ENCODE measurements around the gene CD84.

Gene CD84

DNA sequence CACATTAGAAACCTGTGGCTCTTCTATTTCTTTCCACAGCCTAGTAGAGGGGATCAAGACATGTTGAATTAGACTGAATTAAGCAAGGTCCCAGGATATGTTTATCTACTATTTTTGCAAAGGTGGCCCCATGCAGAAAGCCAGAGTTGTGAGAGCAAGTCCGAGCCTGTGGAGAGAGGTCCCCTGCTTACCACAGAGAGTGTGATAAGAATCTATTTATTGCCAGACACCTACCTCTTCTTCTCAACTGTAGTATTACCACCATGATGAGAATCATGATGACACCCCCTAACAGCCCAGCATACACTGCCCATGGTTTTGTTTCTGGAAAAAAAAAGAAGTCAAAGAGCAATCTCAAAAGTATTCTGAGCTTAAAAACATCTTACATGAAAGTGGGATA lies 44.6 kb upstream of the CD84 start:
- Histone ChIP-seq H3K9ac (peak overlapping the region in 5 of 11 experiments; percentile 38 to 70 (median 66); a peak in 10 of 22 replicates), H3K36me3 (peaks cover 14 to 74% (median 25%) of the 10 kb centered on the region in 11 experiments; a peak in 19 of 22 replicates), H3K9me3 (replicated peaks in 1 of 11) (peaks cover 7 to 15% (median 10%) of the 10 kb centered on the region in 11 experiments; a peak in 18 of 22 replicates), H3K4me1 (peaks cover 75 to 94% (median 77%) of the 10 kb centered on the region in 10 experiments), H3K4me2 (peak overlapping the region; percentile 66 to 95 (median 86)), H3K4me3 (peak overlapping the region in 4 of 10 experiments; percentile 27 to 52 (median 32); a peak in 9 of 20 replicates), H4K20me1 (no peaks in the 10 kb centered on the region), H3K27me3 (no peaks in the 10 kb centered on the region), H3K27ac (peak overlapping the region in 8 of 11 experiments; percentile 61 to 79 (median 70); a peak in 16 of 22 replicates)
- TF ChIP-seq Cebpa-rat (IDR thresholded peaks at IDR 0.05): no peak

- TF ChIP-seq Cebpa-rat (IDR thresholded peaks at IDR 0.05): no peak
- peaks cover 18 to 74% (median 31%) of the 10 kb centered on the region in 11 experiments; a peak in 19 of 22 replicates for H3K36me3 ChIP-seq
- peak overlapping the region in 2 of 10 experiments; percentile 32 to 52; a peak in 5 of 20 replicates for H3K4me3 ChIP-seq
- peak overlapping the region in 6 of 11 experiments; percentile 65 to 79 (median 74); a peak in 12 of 22 replicates for H3K27ac ChIP-seq
- H4K20me1 ChIP-seq: no peaks in the 10 kb centered on the region
- H3K4me2 ChIP-seq: peak overlapping the region; percentile 66 to 95 (median 86); a peak in 21 of 22 replicates
- H3K9me3 ChIP-seq (replicated peaks in 1 of 11): peaks cover 10 to 19% (median 14%) of the 10 kb centered on the region in 11 experiments; a peak in 18 of 22 replicates
- no peaks in the 10 kb centered on the region for H3K27me3 ChIP-seq
- peak overlapping the region in 4 of 11 experiments; percentile 64 to 70 (median 66); a peak in 7 of 22 replicates for H3K9ac ChIP-seq
- peaks cover 69 to 94% (median 72%) of the 10 kb centered on the region in 10 experiments for H3K4me1 ChIP-seq
Observed at GRCh38 chr1:160623227-160623633, 43.9 kb upstream of the CD84 start.

GRCh38 chr1:160622501-160623226 lies 43.4 kb upstream of the CD84 start:
- peak overlapping the region in 10 of 11 experiments; percentile 66 to 94 (median 86); a peak in 19 of 22 replicates for H3K4me2 ChIP-seq
- H3K4me3 ChIP-seq: peak overlapping the region in 1 of 10 experiments; percentile 32; a peak in 1 of 20 replicates
- TF ChIP-seq Cebpa-rat (IDR thresholded peaks at IDR 0.05): no peak
- no peaks in the 10 kb centered on the region for H3K27me3 ChIP-seq
- H3K4me1 ChIP-seq: peaks cover 67 to 94% (median 72%) of the 10 kb centered on the region in 10 experiments
- peaks cover 18 to 74% (median 32%) of the 10 kb centered on the region in 11 experiments; a peak in 19 of 22 replicates for H3K36me3 ChIP-seq
- H3K9ac ChIP-seq: peak overlapping the region in 1 of 11 experiments; percentile 66; a peak in 2 of 22 replicates
- H4K20me1 ChIP-seq: no peaks in the 10 kb centered on the region
- peak overlapping the region in 5 of 11 experiments; percentile 65 to 79 (median 75); a peak in 7 of 22 replicates for H3K27ac ChIP-seq
- peaks cover 10 to 19% (median 14%) of the 10 kb centered on the region in 11 experiments; a peak in 18 of 22 replicates for H3K9me3 ChIP-seq (replicated peaks in 1 of 11)

- Histone ChIP-seq H3K4me1 (peaks cover 61 to 88% (median 68%) of the 10 kb centered on the region in 10 experiments), H3K4me3 (no peak overlapping the region), H3K9me3 (replicated peaks in 1 of 11) (peaks cover 10 to 19% (median 14%) of the 10 kb centered on the region in 11 experiments; a peak in 18 of 22 replicates), H3K4me2 (peak overlapping the region; percentile 17 to 94 (median 66); a peak in 20 of 22 replicates), H3K27ac (peak overlapping the region in 3 of 11 experiments; percentile 7 to 79 (median 20); a peak in 3 of 22 replicates), H3K9ac (no peak overlapping the region), H3K36me3 (peaks cover 18 to 73% (median 33%) of the 10 kb centered on the region in 11 experiments; a peak in 19 of 22 replicates), H3K27me3 (no peaks in the 10 kb centered on the region), H4K20me1 (no peaks in the 10 kb centered on the region)
- TF ChIP-seq Cebpa-rat (IDR thresholded peaks at IDR 0.05): no peak
Observed at GRCh38 chr1:160621633-160622413, 42.5 kb upstream of the CD84 start.

DNA sequence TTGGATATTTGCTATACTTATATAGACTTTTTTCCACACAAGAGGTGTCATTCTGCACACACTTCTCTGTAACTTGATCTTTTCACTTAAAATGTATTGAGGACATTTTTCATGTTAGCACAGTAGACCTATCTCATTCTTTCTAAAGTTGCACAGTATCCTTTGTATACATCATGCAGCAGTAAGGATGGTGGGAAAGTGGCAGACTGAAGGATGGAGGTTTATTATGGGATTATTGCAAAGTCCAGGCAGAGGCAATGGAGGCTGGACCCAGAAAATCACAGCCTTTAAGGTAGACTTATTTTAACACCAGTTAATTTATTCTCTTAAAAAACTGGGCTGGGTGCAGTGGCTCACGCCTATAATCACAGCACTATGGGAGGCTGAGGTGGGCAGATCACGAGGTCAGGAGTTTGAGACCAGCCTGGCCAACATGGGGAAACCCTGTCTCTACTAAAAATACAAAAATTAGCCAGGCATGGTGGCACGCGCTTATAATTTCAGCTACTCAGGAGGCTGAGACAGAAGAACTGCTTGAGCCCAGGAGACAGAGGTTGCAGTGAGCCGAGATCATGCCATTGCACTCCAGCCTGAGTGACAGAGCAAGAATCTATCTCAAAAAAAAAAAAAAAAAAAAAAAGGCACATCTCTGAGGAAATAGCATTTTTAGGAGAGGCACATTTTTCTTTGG lies 41.8 kb upstream of the CD84 start:
- peaks cover 18 to 77% (median 39%) of the 10 kb centered on the region in 11 experiments; a peak in 19 of 22 replicates for H3K36me3 ChIP-seq
- H4K20me1 ChIP-seq: no peaks in the 10 kb centered on the region
- no peak overlapping the region for H3K9ac ChIP-seq
- peak overlapping the region in 10 of 11 experiments; percentile 17 to 94 (median 62); a peak in 15 of 22 replicates for H3K4me2 ChIP-seq
- no peak for TF ChIP-seq Cebpa-rat (IDR thresholded peaks at IDR 0.05)
- H3K27me3 ChIP-seq: no peaks in the 10 kb centered on the region
- H3K27ac ChIP-seq: peak overlapping the region in 1 of 11 experiments; percentile 20; a peak in 2 of 22 replicates
- H3K4me1 ChIP-seq: peaks cover 54 to 81% (median 60%) of the 10 kb centered on the region in 10 experiments
- H3K9me3 ChIP-seq (replicated peaks in 1 of 11): peaks cover 10 to 19% (median 14%) of the 10 kb centered on the region in 11 experiments; a peak in 18 of 22 replicates
- no peak overlapping the region for H3K4me3 ChIP-seq

DNA sequence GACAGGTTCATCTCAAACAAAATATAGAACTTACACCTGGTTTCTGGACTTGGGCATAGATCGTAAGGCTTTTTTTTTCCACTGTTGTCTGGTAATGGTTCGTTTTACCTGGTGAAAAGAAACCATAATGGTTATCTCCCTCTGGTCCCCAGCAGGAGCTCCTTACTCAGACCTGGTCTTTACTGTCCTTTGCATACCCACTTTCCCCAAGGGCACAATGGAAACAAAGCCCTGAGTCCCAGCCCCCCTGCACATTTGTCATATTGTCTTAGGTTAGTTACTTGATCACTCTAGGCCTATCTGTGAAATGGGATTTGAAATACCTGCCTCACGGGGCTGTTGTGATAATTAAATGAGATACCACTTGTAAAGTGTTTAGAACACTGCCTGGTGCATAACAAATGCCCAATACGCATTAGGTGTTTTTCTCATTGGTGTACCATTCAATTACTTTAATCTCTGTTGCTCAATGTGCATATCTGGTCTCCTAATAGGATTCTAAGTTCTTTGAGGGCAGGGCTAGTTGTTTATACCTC lies 40.5 kb upstream of the CD84 start:
- H3K27ac ChIP-seq: no peak overlapping the region
- peaks cover 41 to 75% (median 48%) of the 10 kb centered on the region in 10 experiments for H3K4me1 ChIP-seq
- no peaks in the 10 kb centered on the region for H4K20me1 ChIP-seq
- H3K9ac ChIP-seq: no peak overlapping the region
- peaks cover 18 to 87% (median 48%) of the 10 kb centered on the region in 11 experiments; a peak in 19 of 22 replicates for H3K36me3 ChIP-seq
- TF ChIP-seq Cebpa-rat (IDR thresholded peaks at IDR 0.05): no peak
- no peak overlapping the region for H3K4me3 ChIP-seq
- H3K4me2 ChIP-seq: peak overlapping the region in 2 of 11 experiments; percentile 1 to 7; a peak in 1 of 22 replicates
- no peaks in the 10 kb centered on the region for H3K27me3 ChIP-seq
- peaks cover 10 to 19% (median 14%) of the 10 kb centered on the region in 11 experiments; a peak in 18 of 22 replicates for H3K9me3 ChIP-seq (replicated peaks in 1 of 11)

- no peaks in the 10 kb centered on the region for H3K27me3 ChIP-seq
- H3K27ac ChIP-seq: no peak overlapping the region
- peaks cover 31 to 65% (median 38%) of the 10 kb centered on the region in 10 experiments for H3K4me1 ChIP-seq
- H3K9me3 ChIP-seq (replicated peaks in 1 of 11): peaks cover 10 to 19% (median 14%) of the 10 kb centered on the region in 11 experiments; a peak in 18 of 22 replicates
- H3K4me2 ChIP-seq: peak overlapping the region in 3 of 11 experiments; percentile 3 to 37 (median 17); a peak in 4 of 22 replicates
- no peak for TF ChIP-seq Cebpa-rat (IDR thresholded peaks at IDR 0.05)
- H3K9ac ChIP-seq: no peak overlapping the region
- H3K4me3 ChIP-seq: no peak overlapping the region
- H3K36me3 ChIP-seq: peaks cover 18 to 97% (median 48%) of the 10 kb centered on the region in 11 experiments; a peak in 19 of 22 replicates
- H4K20me1 ChIP-seq: no peaks in the 10 kb centered on the region
Observed at GRCh38 chr1:160618763-160619274, 39.5 kb upstream of the CD84 start.

All from BLaER1 treated with 17β-estradiol and CSF1 and Interleukin-3, amounts not matched to agents 10 nM and 100 nM (cell line).